GF-D8 (cell line): ENCODE results near the gene EIF2D.
"Not testable (repeated sequence)": the region's sequence is repeated elsewhere in the genome, so short reads cannot be mapped to it uniquely, and the experiment has no call there.

Source experiments
- DNase-seq: peaks from one replicate; lab custom pipeline; 2025; lab: John Stamatoyannopoulos, UW

EIF2D gene

GRCh38 chr1:206612129-206612876, at the start of gene EIF2D:
Gene EIF2D, minus strand, starts transcription at chr1:206612465. Its CDS starts 123 bp downstream, at chr1:206612342.
- DNase-seq = peak; percentile 43

- no peak for DNase-seq
These were observed 49.0 kb upstream of the EIF2D start for GRCh38 chr1:206661161-206661820.

- no peak for DNase-seq
These were observed 47.9 kb upstream of the EIF2D start for GRCh38 chr1:206660136-206660535.

GRCh38 chr1:206658981-206659273, 46.7 kb upstream of the EIF2D start:
- no peak for DNase-seq

- DNase-seq = peak; percentile 51
These were observed 46.2 kb upstream of the EIF2D start for GRCh38 chr1:206658264-206658980.

- no peak for DNase-seq
These were observed 45.5 kb upstream of the EIF2D start for GRCh38 chr1:206657751-206658150.

- DNase-seq = no peak
These were observed 44.7 kb upstream of the EIF2D start for GRCh38 chr1:206656936-206657335.

GRCh38 chr1:206655471-206655882, 43.2 kb upstream of the EIF2D start:
- DNase-seq = no peak

GRCh38 chr1:206654828-206655227, 42.6 kb upstream of the EIF2D start:
- no peak for DNase-seq

GRCh38 chr1:206653715-206654459, 41.6 kb upstream of the EIF2D start:
- DNase-seq = no peak

- DNase-seq = peak; percentile 50
These were observed 40.0 kb upstream of the EIF2D start for GRCh38 chr1:206651958-206652890.

GRCh38 chr1:206651014-206651413, 38.7 kb upstream of the EIF2D start:
- DNase-seq = no peak

- DNase-seq = no peak
These were observed 37.1 kb upstream of the EIF2D start for GRCh38 chr1:206649261-206649921.

GRCh38 chr1:206647224-206647623, 35.0 kb upstream of the EIF2D start:
- no peak for DNase-seq

- no peak for DNase-seq
These were observed 34.2 kb upstream of the EIF2D start for GRCh38 chr1:206646504-206646903.

- DNase-seq = no peak
These were observed 30.9 kb upstream of the EIF2D start for GRCh38 chr1:206643118-206643698.

- DNase-seq = not testable (repeated sequence)
These were observed 29.8 kb upstream of the EIF2D start for GRCh38 chr1:206642074-206642473.

GRCh38 chr1:206637605-206638004, 25.3 kb upstream of the EIF2D start:
- peak; percentile 3 for DNase-seq

- no peak for DNase-seq
These were observed 24.4 kb upstream of the EIF2D start for GRCh38 chr1:206636671-206637070.

GRCh38 chr1:206635978-206636345, 23.7 kb upstream of the EIF2D start:
- DNase-seq = no peak
